Ishikawa (cell line): ENCODE results near the gene GYPC.

Source experiments
- CEBPB ChIP-seq: IDR thresholded peaks from 2 replicates; pipeline ENCODE4 v1.6.1; 2012
- CREB1 ChIP-seq: IDR thresholded peaks from 2 replicates; pipeline ENCODE4 v1.6.1; 2012; ENCODE audit warnings: low read depth
- EGR1 ChIP-seq: IDR thresholded peaks from 2 replicates; pipeline ENCODE4 v1.6.1; 2012
- EP300 ChIP-seq: IDR thresholded peaks from 2 replicates; pipeline ENCODE4 v1.6.1; 2012; ENCODE audit warnings: borderline replicate concordance
- FOXM1 ChIP-seq: IDR thresholded peaks from 2 replicates; pipeline ENCODE4 v1.6.1; 2012; ENCODE audit warnings: low read depth, borderline replicate concordance
- MAX ChIP-seq: IDR thresholded peaks from 2 replicates; pipeline ENCODE4 v1.6.1; 2012
- NFIC ChIP-seq: IDR thresholded peaks from 2 replicates; pipeline ENCODE4 v1.6.1; 2012
- RAD21 ChIP-seq: IDR thresholded peaks from 2 replicates; pipeline ENCODE4 v1.6.1; 2012; ENCODE audit warnings: low read depth
- REST ChIP-seq: IDR thresholded peaks from 2 replicates; pipeline ENCODE4 v1.6.1; 2012; ENCODE audit warnings: low read depth, mild to moderate bottlenecking
- TAF1 ChIP-seq: IDR thresholded peaks from 2 replicates; pipeline ENCODE4 v1.6.1; 2012; ENCODE audit warnings: low read depth, mild to moderate bottlenecking
- TCF12 ChIP-seq: IDR thresholded peaks from 2 replicates; pipeline ENCODE4 v1.6.1; 2012; ENCODE audit warnings: low read depth
- TEAD4 ChIP-seq: IDR thresholded peaks from 2 replicates; pipeline ENCODE4 v1.6.1; 2012
- YY1 ChIP-seq: IDR thresholded peaks from 2 replicates; pipeline ENCODE4 v1.6.1; 2012; ENCODE audit warnings: low read depth
- ZBTB7A ChIP-seq: IDR thresholded peaks from 2 replicates; pipeline ENCODE4 v1.6.1; 2012; ENCODE audit warnings: low read depth
- TF ChIP-seq, protein P1 (sequence below): IDR thresholded peaks from 2 replicates; pipeline ENCODE4 v1.6.1; 2012

Gene GYPC

GRCh38 chr2:126730655-126731054 is 74.7 kb downstream of the GYPC start:
- TF ChIP-seq CEBPB (no peak), REST (no peak), RAD21 (no peak), TCF12 (no peak), YY1 (no peak), FOXM1 (no peak), TAF1 (no peak), TEAD4 (no peak), EGR1 (no peak), EP300 (no peak), CREB1 (no peak), MAX (no peak), NFIC (no peak), ZBTB7A (no peak)
- TF ChIP-seq, protein P1, sequence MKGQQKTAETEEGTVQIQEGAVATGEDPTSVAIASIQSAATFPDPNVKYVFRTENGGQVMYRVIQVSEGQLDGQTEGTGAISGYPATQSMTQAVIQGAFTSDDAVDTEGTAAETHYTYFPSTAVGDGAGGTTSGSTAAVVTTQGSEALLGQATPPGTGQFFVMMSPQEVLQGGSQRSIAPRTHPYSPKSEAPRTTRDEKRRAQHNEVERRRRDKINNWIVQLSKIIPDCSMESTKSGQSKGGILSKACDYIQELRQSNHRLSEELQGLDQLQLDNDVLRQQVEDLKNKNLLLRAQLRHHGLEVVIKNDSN: no peak

- TF ChIP-seq EGR1: no peak
- TF ChIP-seq CREB1: no peak
- TF ChIP-seq NFIC: no peak
- no peak for TF ChIP-seq MAX
- TF ChIP-seq TAF1: no peak
- TF ChIP-seq TCF12: no peak
- no peak for TF ChIP-seq REST
- no peak for TF ChIP-seq ZBTB7A
- no peak for TF ChIP-seq EP300
- no peak for TF ChIP-seq YY1
- TF ChIP-seq, protein P1: no peak
- TF ChIP-seq TEAD4: no peak
- TF ChIP-seq FOXM1: no peak
- TF ChIP-seq RAD21: no peak
- no peak for TF ChIP-seq CEBPB
These were observed 75.4 kb downstream of the GYPC start for GRCh38 chr2:126731353-126731752.

DNA sequence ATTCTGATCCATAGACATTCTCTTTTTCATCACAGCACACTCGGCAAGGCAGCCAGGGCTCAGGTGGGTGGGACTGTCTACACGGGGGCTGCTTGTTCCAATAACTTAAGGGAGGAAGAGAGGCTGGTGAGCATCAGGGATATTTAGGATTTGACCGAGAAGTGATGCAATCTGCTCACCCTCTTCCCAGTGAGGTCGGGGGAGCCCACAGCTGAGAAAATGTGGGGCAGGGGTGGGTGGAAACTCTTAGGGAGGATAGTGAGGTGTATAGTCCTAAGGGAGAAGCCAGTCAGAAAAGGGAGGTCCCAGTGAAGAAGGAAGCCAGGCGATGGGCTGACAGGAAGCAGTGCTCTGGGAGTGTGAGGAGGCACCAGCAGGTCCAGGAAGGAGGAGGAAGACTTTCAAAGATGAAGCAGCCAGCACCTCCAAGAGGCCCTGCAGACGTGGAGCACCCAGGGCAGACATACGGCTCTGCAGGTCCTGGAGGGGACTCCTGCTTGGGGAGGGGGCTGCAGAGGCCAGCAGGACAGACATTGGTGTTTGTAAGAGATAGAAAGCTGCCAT is 76.8 kb downstream of the GYPC start:
- TF ChIP-seq REST: no peak
- TF ChIP-seq TCF12: no peak
- TF ChIP-seq ZBTB7A: no peak

DNA sequence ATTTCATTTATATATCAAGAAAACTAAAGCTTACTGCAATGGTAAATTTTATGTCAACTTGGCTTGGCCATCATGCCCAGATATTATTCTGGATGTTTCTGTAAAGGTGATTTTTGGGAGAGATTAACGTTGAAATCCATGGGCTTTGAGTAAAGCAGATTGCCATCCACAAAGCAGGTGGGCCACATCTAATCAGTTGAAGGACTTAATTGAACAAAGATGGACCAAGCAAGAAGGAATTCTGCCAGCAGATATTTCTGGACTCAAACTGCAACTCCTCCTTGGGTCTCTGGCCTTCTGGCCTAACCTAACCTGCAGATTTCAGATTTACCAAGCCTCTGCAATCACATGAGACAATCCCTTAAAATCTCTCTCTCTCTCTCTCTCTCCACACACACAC is 77.8 kb downstream of the GYPC start:
- no peak for TF ChIP-seq ZBTB7A
- TF ChIP-seq CREB1: no peak
- TF ChIP-seq EP300: no peak
- no peak for TF ChIP-seq RAD21
- no peak for TF ChIP-seq TAF1
- TF ChIP-seq YY1: no peak
- no peak for TF ChIP-seq NFIC
- TF ChIP-seq TEAD4: no peak
- TF ChIP-seq REST: no peak
